Measurements from ENCODE around the gene KIAA0930.

DNA sequence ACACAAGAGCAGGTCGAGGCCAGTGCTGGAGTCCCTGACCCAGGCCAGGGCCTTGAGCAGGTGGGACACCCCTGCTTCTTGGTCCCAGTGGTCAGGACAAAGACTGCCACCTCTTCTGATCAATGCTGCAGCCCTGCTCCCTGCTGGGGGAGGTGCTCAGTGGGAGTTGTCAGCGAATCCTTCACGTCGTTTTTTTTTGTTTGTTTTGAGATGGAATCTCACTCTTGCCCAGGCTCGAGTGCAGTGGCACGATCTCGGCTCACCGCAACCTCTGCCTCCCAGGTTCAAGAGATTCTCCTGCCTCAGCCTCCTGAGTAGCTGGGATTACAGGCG, 42.3 kb downstream of the KIAA0930 start:
- no peak for TF ChIP-seq POLR2AphosphoS5 (IDR thresholded peaks at IDR 0.05)
- TF ChIP-seq, protein P1, sequence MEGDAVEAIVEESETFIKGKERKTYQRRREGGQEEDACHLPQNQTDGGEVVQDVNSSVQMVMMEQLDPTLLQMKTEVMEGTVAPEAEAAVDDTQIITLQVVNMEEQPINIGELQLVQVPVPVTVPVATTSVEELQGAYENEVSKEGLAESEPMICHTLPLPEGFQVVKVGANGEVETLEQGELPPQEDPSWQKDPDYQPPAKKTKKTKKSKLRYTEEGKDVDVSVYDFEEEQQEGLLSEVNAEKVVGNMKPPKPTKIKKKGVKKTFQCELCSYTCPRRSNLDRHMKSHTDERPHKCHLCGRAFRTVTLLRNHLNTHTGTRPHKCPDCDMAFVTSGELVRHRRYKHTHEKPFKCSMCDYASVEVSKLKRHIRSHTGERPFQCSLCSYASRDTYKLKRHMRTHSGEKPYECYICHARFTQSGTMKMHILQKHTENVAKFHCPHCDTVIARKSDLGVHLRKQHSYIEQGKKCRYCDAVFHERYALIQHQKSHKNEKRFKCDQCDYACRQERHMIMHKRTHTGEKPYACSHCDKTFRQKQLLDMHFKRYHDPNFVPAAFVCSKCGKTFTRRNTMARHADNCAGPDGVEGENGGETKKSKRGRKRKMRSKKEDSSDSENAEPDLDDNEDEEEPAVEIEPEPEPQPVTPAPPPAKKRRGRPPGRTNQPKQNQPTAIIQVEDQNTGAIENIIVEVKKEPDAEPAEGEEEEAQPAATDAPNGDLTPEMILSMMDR (IDR thresholded peaks at IDR 0.05 in 8 of 11, conservative IDR thresholded peaks at IDR 0.05 in 3 of 11): no peak

Data from spleen (tissue), 7 donors.